GM18858 (cell line): Measurements from ENCODE around the gene EEFSEC.

ENCODE experiments used
- ATAC-seq: cut with Tn5 transposase; IDR thresholded peaks from one replicate; pipeline ENCODE4 v1.9.1; 2021; ENCODE audit not compliant: unreplicated experiment

EEFSEC gene

DNA sequence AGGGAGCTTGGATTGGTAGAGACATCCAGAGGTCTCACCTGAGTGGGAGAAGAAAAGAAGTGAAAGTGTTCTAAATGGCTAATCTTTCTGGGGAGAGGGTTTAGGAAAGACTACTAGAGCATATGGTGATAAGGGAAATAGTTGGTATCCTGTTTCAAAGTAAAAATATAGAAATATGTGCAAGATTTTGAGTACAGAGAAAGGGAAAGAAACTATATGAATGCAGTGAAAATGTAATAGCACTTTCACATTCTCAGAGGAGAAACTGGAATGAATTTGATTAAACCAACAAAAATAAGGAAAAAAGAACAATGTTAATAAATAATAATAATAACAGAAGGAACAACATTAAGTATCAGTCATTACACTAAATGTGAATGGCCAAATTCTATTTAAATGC lies 194.0 kb downstream of the EEFSEC start:
- no peak for ATAC-seq

DNA sequence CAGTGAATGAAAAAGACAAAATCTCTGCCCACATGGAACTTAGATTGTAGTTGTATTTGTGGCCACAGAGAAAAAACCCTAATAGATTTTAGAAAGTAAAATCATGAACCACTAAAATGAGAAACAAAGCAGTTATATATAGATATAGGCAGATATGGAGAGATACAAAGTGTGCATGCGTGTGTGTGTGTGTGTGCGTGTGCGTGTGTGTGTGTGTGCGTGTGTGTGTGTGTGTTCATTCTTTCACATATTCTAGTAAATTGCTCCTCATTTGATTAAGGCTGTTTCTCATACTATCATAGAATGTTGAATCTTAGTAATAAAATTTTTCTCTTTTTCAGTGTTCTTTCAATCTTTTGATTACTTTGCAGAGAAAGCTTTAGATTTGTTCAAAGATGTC lies 194.8 kb downstream of the EEFSEC start:
- ATAC-seq, result no peak

DNA sequence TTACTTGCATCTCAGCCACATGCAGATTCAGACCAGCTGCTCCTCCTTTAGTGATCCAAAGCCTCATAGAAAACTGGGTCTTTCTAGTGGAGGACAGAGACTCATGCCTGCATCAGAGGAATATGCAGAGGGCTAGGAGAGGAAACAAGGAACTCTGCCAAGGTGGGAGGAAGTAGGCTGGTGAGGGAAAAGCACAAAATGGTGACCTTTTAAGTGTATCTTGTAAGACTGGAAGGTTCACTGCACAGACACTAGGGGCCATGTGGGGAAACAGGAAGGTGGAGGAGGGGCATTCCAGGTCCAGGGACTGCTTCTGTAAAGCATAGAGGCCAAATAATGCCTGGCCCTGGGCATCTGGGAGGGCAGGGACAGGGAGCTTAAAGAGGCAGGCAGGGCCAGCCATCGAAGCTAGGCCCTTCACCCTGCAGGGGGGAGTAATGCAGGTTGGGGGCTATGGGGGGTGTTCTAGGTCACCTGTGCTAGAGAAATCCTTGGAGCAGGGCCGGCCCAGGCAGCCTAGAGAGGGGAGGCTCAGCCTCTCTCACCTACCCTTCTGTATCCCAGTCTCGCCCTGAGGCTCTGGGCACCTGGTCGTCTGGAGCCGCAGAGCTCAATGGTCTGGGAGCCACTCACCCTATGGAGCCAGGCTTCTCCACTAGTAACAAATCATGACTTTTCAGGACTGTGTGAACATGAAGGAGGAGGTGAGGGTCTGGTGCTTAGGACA lies 195.7 kb downstream of the EEFSEC start:
- no peak for ATAC-seq

DNA sequence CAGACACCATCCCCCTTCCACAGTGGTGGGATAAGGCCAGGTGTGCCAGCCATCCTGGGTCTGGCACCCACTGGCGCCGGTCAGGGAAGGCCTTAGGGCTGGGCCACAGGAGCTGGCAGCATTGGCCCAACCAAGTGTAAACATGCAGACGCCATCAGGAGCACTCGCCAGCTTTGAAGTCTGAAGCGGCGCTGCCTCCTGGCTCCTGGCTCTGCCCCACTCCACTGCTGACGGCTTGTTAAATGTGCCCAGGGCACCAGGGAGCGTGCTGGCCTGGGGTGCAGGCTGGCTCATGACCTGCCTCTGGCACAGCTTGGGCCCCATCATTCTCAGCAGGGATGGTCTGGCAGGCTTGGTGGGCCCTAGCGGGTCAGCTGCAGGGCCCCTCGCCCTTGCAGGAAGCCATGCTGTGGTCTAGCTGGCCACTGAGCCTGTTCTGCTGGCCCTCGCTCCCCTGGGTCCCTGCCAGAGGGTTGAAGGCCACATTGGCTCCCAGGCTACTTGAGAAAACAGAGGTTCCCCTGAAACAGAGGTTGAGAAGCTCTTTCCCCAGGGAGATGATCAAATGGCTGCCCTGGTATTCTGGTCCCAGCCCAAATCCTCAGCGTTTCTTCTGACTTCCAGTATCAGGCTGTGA lies 196.8 kb downstream of the EEFSEC start:
- no peak for ATAC-seq

DNA sequence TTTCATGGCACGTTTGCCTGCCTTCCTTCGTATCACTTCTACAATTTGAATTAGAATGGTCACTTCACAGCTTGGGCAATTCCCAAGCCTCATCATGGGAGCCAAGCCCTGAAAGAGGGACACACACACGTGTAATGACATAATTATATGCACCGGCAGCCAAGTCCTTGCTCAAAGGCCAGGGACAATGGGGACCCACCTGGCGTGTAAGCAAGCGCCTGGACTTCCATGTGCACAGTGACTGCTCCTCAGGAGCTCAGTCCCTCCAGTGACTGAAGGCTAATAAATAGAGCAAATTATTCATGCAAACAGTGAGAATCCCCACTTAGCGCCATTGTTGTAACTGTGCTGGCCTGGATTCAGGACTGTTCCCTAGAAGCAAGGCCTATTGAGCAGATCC lies 198.3 kb downstream of the EEFSEC start:
- no peak for ATAC-seq

DNA sequence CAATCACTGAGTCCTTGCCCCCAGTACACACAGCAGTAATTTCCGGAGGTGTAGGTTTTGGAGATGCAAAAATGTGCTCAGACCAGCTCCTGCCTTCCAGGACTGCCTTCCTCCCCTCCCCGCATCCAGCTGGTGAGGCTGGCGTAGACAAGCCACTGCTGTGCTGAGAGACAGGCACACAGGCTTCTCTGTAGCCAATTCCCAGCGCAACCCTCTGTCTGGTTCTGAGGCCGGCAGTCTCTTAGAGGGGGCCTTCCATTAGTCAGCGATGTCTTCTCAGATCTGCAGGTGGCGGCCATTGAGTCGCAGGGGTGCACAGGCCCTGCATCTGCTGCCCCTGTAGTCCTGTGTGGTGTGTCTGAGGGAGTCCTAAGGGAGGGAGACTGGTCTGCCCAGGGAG lies 199.0 kb downstream of the EEFSEC start:
- no peak for ATAC-seq

DNA sequence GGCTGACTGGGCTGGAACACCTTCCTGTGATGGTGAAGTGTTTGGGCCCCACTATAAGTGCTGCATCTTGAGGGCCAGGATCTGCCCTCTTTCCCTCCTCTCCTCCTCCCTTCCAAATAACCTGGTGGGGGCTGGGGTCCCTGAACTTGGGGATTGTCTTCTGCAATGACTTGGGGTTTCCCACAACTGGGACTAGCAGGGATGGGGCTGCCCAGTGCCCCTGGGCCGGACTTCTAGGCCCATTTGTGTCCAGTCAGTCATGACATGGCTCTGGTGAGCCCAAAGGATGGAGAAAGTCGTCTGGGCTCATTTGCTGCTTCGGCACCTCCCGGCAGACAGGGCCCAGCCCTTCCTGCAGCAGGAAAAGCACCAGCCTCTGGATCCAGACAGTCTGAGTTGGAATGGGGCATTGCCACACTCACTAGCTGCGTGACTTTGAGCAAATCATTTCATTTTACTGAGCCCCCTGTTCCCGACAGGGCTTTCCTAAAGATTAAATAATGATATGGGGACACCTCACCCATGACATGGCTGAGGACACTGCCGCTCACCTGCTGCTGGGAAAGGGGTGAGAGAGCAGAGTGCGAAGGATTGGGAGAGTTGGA lies 200.2 kb downstream of the EEFSEC start:
- ATAC-seq, result no peak

DNA sequence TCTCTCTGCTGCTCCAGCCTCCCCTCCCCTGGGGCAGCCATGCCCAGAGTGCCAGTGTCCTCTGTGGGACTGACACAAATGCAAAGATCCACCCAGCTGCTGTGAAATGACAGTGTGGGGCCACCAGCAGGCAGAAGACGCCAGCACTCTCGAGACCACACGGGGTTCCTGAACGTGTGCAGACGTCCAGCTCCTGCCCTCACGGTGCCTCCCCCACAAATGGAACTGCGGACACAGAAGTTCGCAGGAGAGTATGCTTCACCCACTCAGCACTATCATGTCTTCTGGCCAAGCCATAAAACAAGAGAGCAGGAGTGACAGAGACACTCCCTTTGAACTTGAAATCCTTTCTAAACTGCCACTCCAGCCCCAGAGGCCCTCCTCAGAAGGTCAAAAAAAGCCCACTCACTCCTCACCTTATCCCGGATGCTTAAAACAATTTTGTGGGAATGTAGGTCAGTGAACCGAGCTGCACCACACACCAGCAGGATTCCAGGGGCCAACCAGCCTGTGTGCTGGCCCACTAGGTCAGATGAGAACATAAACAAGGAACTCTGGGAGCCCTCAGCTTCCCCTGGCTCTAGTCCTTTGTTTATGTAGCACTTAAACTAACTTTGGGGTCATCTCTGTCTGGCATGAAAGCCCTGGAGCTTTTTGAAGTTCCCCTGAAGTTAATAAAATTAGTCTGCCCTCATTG lies 200.9 kb downstream of the EEFSEC start:
- no peak for ATAC-seq

DNA sequence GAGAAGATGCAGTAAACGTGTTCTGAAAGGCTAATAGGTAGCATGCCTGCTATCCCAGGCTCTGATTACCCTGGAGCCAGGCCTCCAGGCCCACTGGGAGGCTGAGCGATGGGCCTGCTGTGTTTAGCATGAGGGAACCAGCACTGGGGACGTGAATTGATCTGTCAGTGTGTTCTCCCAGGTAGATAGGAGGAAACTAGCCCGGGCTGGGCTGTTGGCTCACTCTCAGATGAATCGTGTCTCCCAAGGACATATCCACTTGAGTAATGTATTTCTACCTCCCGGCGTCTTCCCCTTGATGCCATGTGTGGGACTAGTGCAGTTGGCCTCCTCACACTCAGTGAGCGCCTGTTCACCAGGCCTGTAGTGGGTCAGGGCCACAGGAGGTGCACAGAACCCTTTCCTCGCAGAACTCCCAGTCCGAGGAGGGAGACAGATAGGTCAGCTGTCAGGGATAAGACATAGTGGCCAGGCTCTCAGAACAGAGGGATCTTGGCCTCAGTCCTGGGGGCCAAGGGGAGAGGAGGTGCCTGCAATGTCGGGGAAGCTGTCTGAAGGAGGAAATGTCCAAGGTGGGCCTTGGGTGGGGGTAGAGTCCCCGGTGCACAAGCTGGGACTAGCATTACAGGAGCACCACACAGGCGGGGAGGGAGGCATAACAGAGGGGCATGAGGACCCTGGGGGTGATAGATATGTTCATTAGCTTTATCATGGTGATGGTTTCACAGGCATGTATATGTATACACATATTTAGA lies 201.7 kb downstream of the EEFSEC start:
- no peak for ATAC-seq

DNA sequence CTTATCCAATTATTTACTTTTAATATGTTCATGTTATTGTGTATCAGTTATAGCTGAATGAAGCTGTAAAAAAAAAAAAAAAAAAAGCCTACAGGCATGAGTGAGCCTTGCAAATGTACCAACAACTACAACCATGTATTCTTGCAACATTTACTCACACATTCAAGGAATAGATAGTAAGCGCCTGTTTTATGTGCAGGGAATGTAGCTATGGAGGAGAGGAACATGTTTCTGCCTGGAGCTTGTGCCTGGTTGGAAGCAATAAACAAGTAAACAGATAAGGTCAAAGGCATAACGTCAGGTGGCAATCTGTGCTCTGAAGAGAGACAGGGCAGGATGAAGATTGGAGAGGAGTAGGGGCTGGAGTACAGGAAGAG lies 202.2 kb downstream of the EEFSEC start:
- no peak for ATAC-seq

DNA sequence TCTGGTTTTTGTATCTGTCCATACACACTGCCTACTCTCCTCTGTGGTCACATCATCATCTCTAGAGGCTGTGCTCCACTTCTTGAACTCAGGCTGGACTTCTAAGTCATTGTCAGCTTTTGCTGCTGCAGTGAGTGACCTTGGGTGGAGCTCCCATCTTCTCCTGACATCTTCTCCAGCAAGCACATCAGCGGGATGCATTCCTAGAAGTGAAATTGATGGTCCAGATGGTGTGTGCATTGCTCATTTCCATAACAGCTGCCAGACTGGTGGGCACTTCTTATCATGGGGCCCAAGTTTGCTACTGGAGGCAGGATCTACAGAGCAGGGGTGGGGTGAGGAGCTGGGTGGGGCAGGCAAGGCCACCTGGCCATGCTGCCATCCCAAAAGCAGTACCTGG lies 203.5 kb downstream of the EEFSEC start:
- no peak for ATAC-seq

DNA sequence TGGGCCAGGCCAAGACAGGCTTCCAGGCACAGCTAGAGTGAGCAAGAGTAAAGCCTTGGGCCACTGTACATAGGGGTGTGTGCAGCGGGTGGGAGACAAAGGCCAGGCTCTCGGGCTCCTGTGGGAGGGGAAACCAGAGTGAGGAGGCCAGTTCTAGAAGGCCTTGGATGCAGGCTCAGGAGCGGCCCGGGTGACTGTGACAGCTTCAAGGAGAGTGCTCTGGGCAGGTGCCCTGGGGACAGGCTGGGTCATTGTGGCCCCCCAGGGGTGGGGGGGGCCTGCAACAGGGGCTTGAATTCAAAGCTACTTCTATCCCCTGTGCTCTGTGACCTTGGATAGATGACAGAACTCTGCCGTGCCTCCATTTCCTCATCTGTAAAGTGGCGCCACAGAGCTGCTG lies 204.3 kb downstream of the EEFSEC start:
- ATAC-seq, result no peak

DNA sequence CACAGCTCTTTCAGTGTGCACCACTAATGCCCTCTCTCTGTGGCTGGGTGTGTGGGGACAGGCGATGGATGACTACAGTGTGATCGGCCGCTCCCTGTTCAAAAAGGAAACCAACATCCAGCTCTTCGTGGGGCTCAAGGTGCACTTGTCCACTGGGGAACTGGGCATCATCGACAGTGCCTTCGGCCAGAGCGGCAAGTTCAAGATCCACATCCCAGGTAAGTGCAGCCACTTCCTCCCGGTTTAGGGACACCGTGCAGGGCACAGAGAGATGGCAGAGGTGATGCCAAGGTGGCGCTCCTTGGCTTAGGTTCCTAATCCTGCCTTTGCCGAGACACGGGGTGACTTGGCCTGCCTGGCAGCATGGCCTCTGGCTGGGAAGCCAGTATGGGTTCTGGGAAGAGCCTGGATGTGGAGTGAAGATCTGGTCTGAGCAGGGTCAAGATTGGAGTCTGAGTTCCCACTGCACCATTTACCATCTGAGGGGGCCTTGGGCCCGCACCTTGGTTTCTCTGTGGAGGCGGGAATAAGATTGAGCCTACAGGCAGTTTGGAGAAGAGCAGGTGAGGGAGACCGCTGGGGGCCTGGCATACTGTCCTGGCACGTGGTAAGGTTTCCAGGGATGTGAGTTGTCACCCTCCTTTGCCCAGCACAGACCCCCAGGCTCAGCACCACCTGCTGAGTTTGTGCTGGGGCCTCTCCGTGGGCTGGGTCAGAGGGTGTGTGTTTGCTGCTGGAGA lies 205.0 kb downstream of the EEFSEC start:
- no peak for ATAC-seq

DNA sequence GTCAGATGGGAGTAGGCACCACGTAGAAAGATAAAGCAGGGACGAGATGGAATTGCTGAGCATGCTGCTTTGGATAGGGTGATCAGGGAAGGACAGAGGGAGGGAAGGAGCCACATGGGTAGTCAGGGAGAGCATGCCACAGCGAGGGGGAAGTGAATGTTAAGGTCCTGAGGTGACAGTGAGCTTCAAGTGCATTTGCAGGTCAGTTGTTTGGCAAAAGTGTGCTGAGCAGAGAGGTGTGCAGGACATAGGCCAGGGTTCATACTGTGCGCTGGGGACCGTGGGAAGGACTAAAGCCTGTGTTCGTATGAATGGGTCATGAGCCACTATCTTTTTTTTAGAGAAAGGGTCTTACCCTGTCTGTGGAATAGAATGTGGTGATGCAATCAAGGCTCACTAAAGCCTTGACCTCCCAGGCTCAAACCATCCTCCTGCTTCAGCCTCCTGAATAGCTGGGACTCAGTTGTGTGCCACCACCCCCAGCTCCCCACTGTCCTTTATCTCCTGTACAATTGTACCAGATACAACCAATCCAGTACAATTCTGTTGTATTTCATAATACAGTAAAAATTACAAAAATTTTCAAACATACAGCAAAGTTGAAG lies 205.9 kb downstream of the EEFSEC start:
- no peak for ATAC-seq

DNA sequence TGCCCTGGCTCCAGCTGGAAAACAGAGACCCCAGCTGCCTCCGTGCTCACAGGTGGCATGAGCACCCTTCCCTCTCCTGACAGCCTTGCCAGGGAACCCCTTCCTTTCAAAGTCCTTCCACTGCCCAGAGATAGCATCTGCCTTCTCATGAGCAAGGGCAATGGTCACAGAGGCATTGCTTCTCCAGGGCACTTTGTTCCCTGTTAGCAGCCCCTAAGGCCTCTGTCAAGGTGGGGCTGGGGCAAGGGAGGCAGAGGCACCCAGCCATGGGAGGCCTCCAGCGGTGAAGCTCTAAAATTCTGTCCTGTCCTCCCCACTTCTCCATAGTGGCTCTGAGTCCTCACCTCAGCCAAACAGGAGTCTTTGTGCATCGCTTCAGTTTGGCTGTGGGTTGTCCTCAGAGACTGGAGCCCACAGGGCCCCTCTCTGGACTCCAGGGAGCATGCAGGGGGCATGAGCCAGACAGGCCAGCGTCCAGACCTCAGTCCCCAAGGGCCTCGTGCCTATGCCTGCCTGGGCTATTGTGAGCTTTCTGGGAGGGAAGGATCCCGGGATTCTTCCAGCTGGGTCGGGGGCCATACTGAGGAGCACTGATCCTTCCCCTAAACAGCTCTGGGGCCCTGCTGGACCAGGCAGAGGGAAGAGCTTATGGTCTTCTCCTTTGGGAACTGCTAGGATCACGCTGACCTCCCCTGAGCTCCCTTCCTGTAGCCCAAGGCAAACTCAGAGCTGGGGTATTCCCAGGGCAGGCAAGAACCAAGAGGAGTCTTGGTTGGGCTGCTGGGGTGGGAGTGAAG lies 206.8 kb downstream of the EEFSEC start:
- no peak for ATAC-seq

DNA sequence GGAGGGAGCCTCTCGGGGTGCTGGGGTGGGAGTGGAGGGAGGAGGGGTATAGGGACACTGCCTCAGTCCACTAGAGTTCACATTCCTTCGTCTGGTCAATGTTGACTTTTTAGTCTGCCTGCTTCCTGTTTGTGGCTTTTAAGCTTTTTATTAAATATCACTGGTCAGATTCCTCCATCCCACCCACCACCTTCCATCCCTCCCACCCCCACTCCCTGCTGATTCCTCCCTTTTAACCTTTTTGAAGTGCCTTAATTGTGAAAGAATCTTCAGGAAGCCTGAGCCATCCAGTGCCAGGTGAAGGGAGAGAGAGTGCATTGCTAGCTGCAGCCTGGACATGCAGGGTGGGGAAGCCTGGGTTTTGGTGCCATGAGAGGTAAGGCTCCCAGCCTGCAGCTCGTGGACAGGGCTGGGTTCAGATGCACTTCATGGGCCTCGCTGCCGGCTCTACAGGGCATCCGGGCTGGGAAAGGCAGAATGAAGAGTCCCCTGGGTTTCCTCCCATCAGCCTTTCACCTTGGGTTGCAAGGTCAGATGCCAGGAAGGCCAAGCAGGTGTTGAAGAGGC lies 207.5 kb downstream of the EEFSEC start:
- no peak for ATAC-seq

DNA sequence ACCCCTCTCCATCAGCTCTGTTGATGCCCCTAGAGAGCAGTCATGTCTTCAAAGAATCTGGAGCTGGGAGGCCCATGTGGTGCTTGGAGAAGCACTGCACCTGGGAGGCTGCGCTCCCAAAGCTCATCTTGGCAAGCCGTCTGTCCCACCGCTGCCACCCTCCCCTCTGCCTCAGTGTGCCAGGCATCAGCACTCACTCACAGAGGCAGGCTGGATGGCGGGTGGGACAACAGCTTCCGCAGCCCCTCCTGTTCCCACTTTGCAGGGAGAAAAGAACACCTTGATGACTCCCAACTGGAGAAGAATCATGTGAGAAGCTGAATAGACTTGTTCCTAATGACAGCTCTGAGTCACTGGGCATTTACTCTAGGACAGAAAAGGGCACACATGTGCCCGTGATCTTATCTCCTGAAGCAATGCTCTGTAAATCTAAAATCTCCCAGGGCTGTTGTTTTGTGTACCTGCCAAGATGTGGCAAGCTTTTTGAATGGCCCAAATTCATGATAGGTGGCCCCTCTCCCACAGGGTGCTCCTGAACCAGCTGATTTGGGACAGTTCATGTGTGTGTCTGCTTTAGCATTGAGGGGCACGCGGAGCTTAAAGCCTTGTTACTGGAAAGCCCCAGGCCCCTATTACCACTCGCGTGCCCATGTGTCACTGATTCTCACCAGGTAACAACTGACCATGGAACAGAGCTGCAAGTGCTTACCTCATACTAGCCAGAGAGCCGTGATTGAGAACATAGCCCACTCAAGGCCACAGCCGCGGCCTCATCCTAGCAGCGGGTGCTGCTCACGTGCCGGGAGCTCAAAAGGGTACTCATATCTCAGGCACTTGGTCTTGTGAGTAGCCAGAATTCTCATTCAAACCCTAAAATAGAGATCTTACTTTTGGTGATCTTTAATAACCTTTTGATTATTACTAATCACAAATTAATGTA lies 209.0 kb downstream of the EEFSEC start:
- no peak for ATAC-seq

DNA sequence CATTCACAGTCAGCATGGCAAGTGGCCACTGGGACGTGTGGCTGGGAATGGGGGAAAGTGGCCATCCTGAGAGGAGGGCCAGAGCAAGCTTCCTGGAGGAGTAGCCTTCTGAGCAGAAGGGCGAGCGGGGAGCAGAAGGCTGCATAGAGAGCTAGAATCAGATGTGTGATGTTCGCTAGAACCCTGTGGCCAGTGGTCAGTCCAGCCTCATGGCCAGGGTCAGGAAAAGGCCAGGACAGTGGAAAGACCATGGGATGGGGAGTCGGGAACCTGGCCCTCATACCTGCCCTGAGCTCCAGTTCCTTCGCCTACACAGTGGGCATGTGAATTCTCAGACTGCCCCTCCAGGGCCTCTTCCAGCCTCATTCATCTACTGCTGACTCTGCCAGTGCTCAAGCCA lies 211.0 kb downstream of the EEFSEC start:
- no peak for ATAC-seq
